HEK293T (cell line): Measurements from ENCODE around the gene PRSS56.
A peak's percentile ranks its signal among the peaks of the same experiment; 100 is the strongest.

Experiments used
- CTCF ChIA-PET: fragments of 350-600 bp; formaldehyde crosslinking; extraction: SDS; loops from one replicate; lab custom pipeline; 2021; ENCODE audit warnings: antibody characterized with exemption, inconsistent platforms; lab: Yijun Ruan, JAX
- POLR2A ChIA-PET: fragments of 350-600 bp; formaldehyde crosslinking; extraction: SDS; loops from one replicate; lab custom pipeline; 2020; ENCODE audit warnings: antibody characterized with exemption, inconsistent platforms; lab: Yijun Ruan, JAX
- DNase-seq: peaks from one replicate; pipeline ENCODE4 v3.0.0; 2012; ENCODE audit warnings: mixed read lengths; ENCODE audit errors: extremely low spot score
- ARNT ChIP-seq: fragments of 450-650 bp; IDR thresholded peaks from 2 replicates; pipeline ENCODE4 v1.6.1; 2017; ENCODE audit warnings: mild to moderate bottlenecking
- BHLHE40 ChIP-seq: fragments of 450-650 bp; IDR thresholded peaks from 2 replicates; pipeline ENCODE4 v1.6.1; 2016; ENCODE audit warnings: mild to moderate bottlenecking, moderate library complexity, borderline replicate concordance
- CTBP1 ChIP-seq: fragments of 450-650 bp; IDR thresholded peaks from 2 replicates; pipeline ENCODE4 v1.6.1; 2016; ENCODE audit warnings: borderline replicate concordance
- ELF4 ChIP-seq: fragments of 450-650 bp; IDR thresholded peaks from 2 replicates; pipeline ENCODE4 v1.6.1; 2017; ENCODE audit warnings: antibody characterized with exemption
- FOXA1 ChIP-seq: fragments of 450-650 bp; IDR thresholded peaks from 2 replicates; pipeline ENCODE4 v1.6.1; 2016; ENCODE audit warnings: mild to moderate bottlenecking
- FOXK2 ChIP-seq: fragments of 450-650 bp; IDR thresholded peaks from 2 replicates; pipeline ENCODE4 v1.6.1; 2016; ENCODE audit warnings: mild to moderate bottlenecking
- FOXM1 ChIP-seq: fragments of 450-650 bp; IDR thresholded peaks from 2 replicates; pipeline ENCODE4 v1.6.1; 2017; ENCODE audit warnings: mild to moderate bottlenecking, borderline replicate concordance
- HDGF ChIP-seq: fragments of 450-650 bp; IDR thresholded peaks from 2 replicates; pipeline ENCODE4 v1.6.1; 2017; ENCODE audit warnings: antibody characterized with exemption, borderline replicate concordance
- L3MBTL2 ChIP-seq: fragments of 450-650 bp; conservative IDR thresholded peaks from 2 replicates; pipeline ENCODE4 v1.6.1; 2016; ENCODE audit warnings: mild to moderate bottlenecking
- LEF1 ChIP-seq: fragments of 450-650 bp; IDR thresholded peaks from 2 replicates; pipeline ENCODE4 v1.6.1; 2017; ENCODE audit warnings: mild to moderate bottlenecking, borderline replicate concordance
- NFRKB ChIP-seq: fragments of 450-650 bp; IDR thresholded peaks from 2 replicates; pipeline ENCODE4 v1.6.1; 2016; ENCODE audit warnings: mild to moderate bottlenecking, moderate library complexity
- PKNOX1 ChIP-seq: fragments of 450-650 bp; IDR thresholded peaks from 2 replicates; pipeline ENCODE4 v1.6.1; 2016
- SP1 ChIP-seq: fragments of 450-650 bp; IDR thresholded peaks from 2 replicates; pipeline ENCODE4 v1.6.1; 2017
- SUZ12 ChIP-seq: fragments of 450-650 bp; IDR thresholded peaks from 2 replicates; pipeline ENCODE4 v1.6.1; 2016; ENCODE audit warnings: mild to moderate bottlenecking
- TARDBP ChIP-seq: fragments of 450-650 bp; IDR thresholded peaks from 2 replicates; pipeline ENCODE4 v1.6.1; 2016
- ZNF384 ChIP-seq: fragments of 450-650 bp; IDR thresholded peaks from 2 replicates; pipeline ENCODE4 v1.6.1; 2016

PRSS56 gene

GRCh38 chr2:232486558-232487384 is 33.4 kb upstream of the PRSS56 start:
- TF ChIP-seq SP1 (no peak), CTBP1 (no peak), FOXK2 (no peak), HDGF (no peak), SUZ12 (no peak), PKNOX1 (no peak), ZNF384 (no peak), ELF4 (no peak), BHLHE40 (no peak), NFRKB (no peak), LEF1 (no peak), TARDBP (no peak)
- CTCF ChIA-PET, result no interaction called here
- no peak for DNase-seq
- POLR2A ChIA-PET, result no interaction called here

DNA sequence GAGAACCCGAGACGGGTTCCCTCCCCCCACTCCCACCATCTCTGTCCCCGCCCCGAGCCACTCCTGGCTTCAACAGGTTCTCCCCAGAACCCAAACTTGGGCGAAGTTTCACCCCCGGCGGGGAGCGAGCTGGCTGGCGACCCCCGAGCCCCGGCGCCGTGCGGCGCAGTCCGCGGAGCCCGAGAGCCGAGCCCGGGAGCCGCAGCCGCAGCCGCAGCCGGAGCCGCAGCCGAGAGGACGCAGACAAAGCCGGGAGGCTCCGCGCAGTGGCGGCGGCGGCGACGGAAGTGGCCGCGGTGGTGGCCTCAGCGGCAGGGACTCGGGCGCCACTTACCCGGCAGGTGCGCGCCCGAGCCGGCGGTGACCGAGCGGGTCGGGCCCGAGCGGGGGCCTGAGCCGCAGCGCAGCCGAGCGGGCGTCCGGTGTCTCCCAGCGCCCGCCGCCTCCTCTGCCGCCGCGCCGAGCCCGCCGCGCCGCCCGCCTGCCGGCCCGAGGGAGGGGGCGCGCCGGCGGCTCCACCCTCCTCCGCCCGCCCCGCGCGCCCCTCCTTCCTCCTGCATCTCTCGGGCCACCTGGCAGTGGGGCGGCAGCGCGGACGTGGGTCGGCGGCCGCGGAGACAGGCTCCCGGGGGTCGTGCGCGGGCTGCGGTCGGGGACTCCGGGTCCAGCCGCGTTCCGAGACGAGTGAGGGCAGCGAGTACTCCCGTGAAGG is 32.6 kb upstream of the PRSS56 start, which contains the start of gene ECEL1:
Gene ECEL1 (minus strand): TSS at position 450 of the 712 bp plus-strand sequence. CDS start 1,181 bp downstream, outside the sequence.
- DNase-seq, result peak; percentile 51
- CTCF ChIA-PET, result no interaction called here
- POLR2A ChIA-PET, result no interaction called here
- TF ChIP-seq L3MBTL2, result no peak
- no peak for TF ChIP-seq NFRKB
- no peak for TF ChIP-seq ELF4
- no peak for TF ChIP-seq BHLHE40
- TF ChIP-seq SP1, result no peak
- no peak for TF ChIP-seq FOXK2
- no peak for TF ChIP-seq ARNT
- TF ChIP-seq FOXM1, result no peak; the same call in 1 of the 2 replicates
- TF ChIP-seq CTBP1, result no peak
- TF ChIP-seq PKNOX1, result no peak
- TF ChIP-seq SUZ12, result no peak
- TF ChIP-seq ZNF384, result no peak
- TF ChIP-seq HDGF, result no peak
- no peak for TF ChIP-seq LEF1
- TF ChIP-seq TARDBP, result no peak
- TF ChIP-seq FOXA1, result no peak

GRCh38 chr2:232488097-232488711 is 32.0 kb upstream of the PRSS56 start:
- ChIA-PET CTCF (no interaction called here), POLR2A (no interaction called here)
- no peak for DNase-seq
- TF ChIP-seq SP1 (no peak), BHLHE40 (no peak), FOXA1 (no peak), CTBP1 (no peak), FOXK2 (no peak), ARNT (no peak), LEF1 (no peak), SUZ12 (no peak), NFRKB (no peak)

DNA sequence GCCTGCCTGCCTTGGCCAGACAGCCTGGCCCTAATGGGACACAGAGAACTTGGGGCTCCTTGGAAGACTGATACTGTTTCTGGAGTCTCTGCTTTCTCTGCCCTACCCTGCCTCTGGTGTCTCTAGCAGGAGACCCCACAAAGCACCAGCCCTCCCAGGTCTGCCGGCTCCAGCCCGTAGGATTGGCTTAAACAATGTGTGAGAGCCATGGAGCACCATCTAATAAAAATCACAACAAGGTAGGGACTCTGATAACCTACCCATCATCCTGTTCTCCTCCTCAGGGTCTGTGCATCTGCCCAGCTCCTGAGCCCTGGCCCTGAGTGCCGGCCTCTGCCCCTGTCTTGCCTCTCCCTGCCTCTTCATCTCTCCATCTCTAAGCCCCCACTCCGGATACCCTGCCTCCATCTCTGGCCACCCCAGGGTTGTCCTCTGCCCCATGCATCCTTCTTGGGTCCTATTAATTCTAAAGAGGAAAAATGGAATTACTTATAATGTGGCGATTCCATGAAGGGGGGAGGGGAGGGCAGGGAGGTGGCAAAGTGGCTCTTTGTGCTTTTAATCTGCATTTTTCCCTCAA is 31.4 kb upstream of the PRSS56 start:
- CTCF ChIA-PET, result no interaction called here
- POLR2A ChIA-PET, result no interaction called here
- no peak for DNase-seq
- TF ChIP-seq HDGF (no peak), LEF1 (no peak), L3MBTL2 (no peak), FOXM1 (no peak), FOXK2 (no peak), CTBP1 (no peak), SUZ12 (no peak), FOXA1 (no peak), ARNT (no peak), SP1 (no peak), PKNOX1 (no peak), TARDBP (no peak), BHLHE40 (no peak), ZNF384 (no peak)
